CD14-positive monocyte (primary cell): ENCODE measurements around the gene TOR1A. TPM values are rescaled to one million over a fixed set of nuclear protein-coding genes. Genes with fewer than 3 reads are reported as not detected.

ENCODE experiments used
- DNase-seq, 3 donors: peaks; one replicate each; pipeline ENCODE4 v3.0.0-alpha.2; 2011 to 2022
- H2AFZ ChIP-seq: 2 replicates; pipeline ENCODE4 v1.6.0; 2012; ENCODE audit warnings: mild to moderate bottlenecking, low read depth, low read length, inconsistent platforms; ENCODE audit not compliant: insufficient read depth, poor library complexity, severe bottlenecking
- H3K27ac ChIP-seq, 2 donors: 1 replicate in 1 of 2; 2 replicates in 1 of 2; pipeline ENCODE4 v1.5.1; 2012 to 2013; ENCODE audit warnings: low read length in 2 of 2, control low read depth in 1 of 2, inconsistent platforms in 1 of 2, low read depth in 1 of 2, mild to moderate bottlenecking in 1 of 2
- H3K27me3 ChIP-seq, 2 donors: one replicate each; pipeline versions ENCODE4 v1.6.0 to v1.6.1; 2011 to 2013; ENCODE audit warnings: low read length in 2 of 2; ENCODE audit not compliant: control insufficient read depth in 2 of 2, insufficient read depth in 2 of 2
- H3K36me3 ChIP-seq, 2 donors: replicated peaks in 1 of 2; 1 replicate in 1 of 2; 2 replicates in 1 of 2; pipeline versions ENCODE4 v1.5.1 to v1.6.1; 2012 to 2013; ENCODE audit warnings: low read length in 2 of 2, control low read depth in 1 of 2, inconsistent platforms in 1 of 2, mild to moderate bottlenecking in 1 of 2; ENCODE audit not compliant: insufficient read depth in 2 of 2, control insufficient read depth in 1 of 2
- H3K4me1 ChIP-seq, 2 donors: 1 replicate in 1 of 2; 2 replicates in 1 of 2; pipeline versions ENCODE4 v1.5.1 to v1.6.1; 2012 to 2013; ENCODE audit warnings: low read length in 2 of 2, control low read depth in 1 of 2, inconsistent platforms in 1 of 2, mild to moderate bottlenecking in 1 of 2, moderate library complexity in 1 of 2; ENCODE audit not compliant: insufficient read depth in 2 of 2, control insufficient read depth in 1 of 2
- H3K4me2 ChIP-seq: replicated peaks from 2 replicates; pipeline ENCODE3; 2012; ENCODE audit warnings: low read length, moderate library complexity, mild to moderate bottlenecking; ENCODE audit not compliant: poor library complexity, severe bottlenecking; ENCODE audit errors: extremely low read depth
- H3K4me3 ChIP-seq, 3 experiments: fragments of 200-600 bp in 1 of 3; sonication (generic) in 1 of 3; replicated peaks in 1 of 3; 1 replicate in 2 of 3; 2 replicates in 1 of 3; pipeline ENCODE4 v1.5.1; 2011 to 2013; ENCODE audit warnings: low read length in 3 of 3, mild to moderate bottlenecking in 3 of 3, control low read depth in 2 of 3, low read depth in 2 of 3, inconsistent platforms in 1 of 3, moderate library complexity in 1 of 3
- H3K79me2 ChIP-seq: 2 replicates; pipeline ENCODE4 v1.6.0; 2012; ENCODE audit warnings: mild to moderate bottlenecking, control low read depth, inconsistent platforms, low read length, moderate library complexity; ENCODE audit not compliant: insufficient read depth
- H3K9ac ChIP-seq: 2 replicates; pipeline ENCODE4 v1.6.0; 2017; ENCODE audit warnings: low read length, mild to moderate bottlenecking; ENCODE audit not compliant: insufficient read depth, poor library complexity, severe bottlenecking
- H3K9me3 ChIP-seq, 2 donors: replicated peaks in 1 of 2; 1 replicate in 1 of 2; 2 replicates in 1 of 2; pipeline versions ENCODE4 v1.5.1 to v1.6.1; 2012 to 2013; ENCODE audit warnings: low read length in 2 of 2, control low read depth in 1 of 2; ENCODE audit not compliant: control insufficient read depth in 1 of 2, insufficient read depth in 1 of 2
- H4K20me1 ChIP-seq: 2 replicates; pipeline ENCODE4 v1.6.0; 2012; ENCODE audit warnings: mild to moderate bottlenecking, low read length, control low read depth, moderate library complexity; ENCODE audit not compliant: insufficient read depth
- H3K27ac Mint-ChIP-seq, 7 donors: one replicate each; pipeline ENCODE4 v1.8.0; 2020; ENCODE audit warnings: mild to moderate bottlenecking in 7 of 7, mixed read lengths in 7 of 7, moderate library complexity in 6 of 7, inconsistent platforms in 2 of 7
- H3K27me3 Mint-ChIP-seq, 3 donors: one replicate each; pipeline ENCODE4 v1.8.0; 2021 to 2022; ENCODE audit warnings: low read depth in 3 of 3, mild to moderate bottlenecking in 3 of 3, mixed read lengths in 3 of 3, moderate library complexity in 3 of 3, inconsistent platforms in 1 of 3
- H3K36me3 Mint-ChIP-seq, 2 donors: one replicate each; pipeline ENCODE4 v1.8.0; 2020; ENCODE audit warnings: mixed read lengths in 2 of 2, inconsistent platforms in 1 of 2, mild to moderate bottlenecking in 1 of 2
- H3K4me1 Mint-ChIP-seq: one replicate; pipeline ENCODE4 v1.8.0; 2020; ENCODE audit warnings: mild to moderate bottlenecking, mixed read lengths
- H3K4me3 Mint-ChIP-seq, 2 donors: one replicate each; pipeline ENCODE4 v1.8.0; 2020; ENCODE audit warnings: mild to moderate bottlenecking in 2 of 2, mixed read lengths in 2 of 2, moderate library complexity in 1 of 2
- H3K9me3 Mint-ChIP-seq, 7 donors: one replicate each; pipeline ENCODE4 v1.8.0; 2020 to 2022; ENCODE audit warnings: mixed read lengths in 7 of 7, mild to moderate bottlenecking in 6 of 7, moderate library complexity in 6 of 7, inconsistent platforms in 2 of 7
- WGBS: methylation state at CpG from one replicate; pipeline ENCODE4 v1.1.5; 2013; ENCODE audit warnings: missing lambda C conversion rate; ENCODE audit not compliant: insufficient coverage; 5-methylcytosine and 5-hydroxymethylcytosine counted together
- intact Hi-C, 2 donors: fragments of 100-400 bp; cut with micrococcal nuclease; formaldehyde crosslinking; loops; one replicate each; pipeline versions ENCODE4 v1.15.0 to v1.15.1; 2023
- polyA plus RNA-seq, 3 donors: library from polyadenylated mRNA; depleted of rRNA in 1 of 3; unstranded in 2 of 3; stranded (reverse) in 1 of 3; fragments of 300-500 nt in 2 of 3; fragments of >200 nt in 1 of 3; fragmentation: Illumina TruSeq in 2 of 3; gene quantifications; 1 replicate in 2 of 3; 2 replicates in 1 of 3; pipeline ENCODE4 v1.2.3, GENCODE V29; 2012 to 2021
- TF ChIP-seq, protein P1 (sequence below): fragments of 200-600 bp; IDR thresholded peaks from one replicate; pipeline ENCODE4 v1.8.0; 2022; ENCODE audit warnings: antibody characterized with exemption, mild to moderate bottlenecking

The TOR1A gene
- polyA plus RNA-seq, 3 donors: 41.2 to 95.3 (median 89.6) TPM

DNA sequence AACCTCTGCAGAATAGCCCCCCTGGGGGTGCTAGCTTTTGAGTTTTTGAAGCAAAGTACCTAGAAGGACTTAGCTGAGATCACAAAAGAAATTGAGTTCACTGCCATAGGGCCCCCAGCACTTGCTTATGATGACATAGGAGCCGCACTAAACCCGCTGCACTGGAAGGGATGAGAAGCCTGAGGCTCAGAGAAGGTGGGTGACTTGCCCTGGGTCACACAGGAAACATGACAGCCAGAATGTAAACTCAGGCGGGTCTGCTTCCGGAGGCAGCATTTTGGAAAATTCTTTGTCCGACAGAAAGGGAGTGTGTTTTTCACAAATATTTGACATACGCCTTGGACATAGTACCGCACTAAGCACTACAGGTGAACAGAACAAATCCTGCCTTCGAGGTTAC, 29.4 kb downstream of the TOR1A start:
- Histone ChIP-seq H3K4me3 (no peak overlapping the region), H3K4me1 (peaks cover 0 to 4% of the 10 kb centered on the region in 2 donors), H3K27me3 (no peaks in the 10 kb centered on the region), H3K27ac (no peak overlapping the region), H3K36me3 (no peaks in the 10 kb centered on the region), H4K20me1 (no peaks in the 10 kb centered on the region), H3K79me2 (no peaks in the 10 kb centered on the region), H3K9me3 (no peaks in the 10 kb centered on the region), H3K4me2 (no peak overlapping the region), H3K9ac (no peak overlapping the region), H2AFZ (no peak overlapping the region)
- H3K9me3 Mint-ChIP-seq: no peaks in the 10 kb centered on the region
- TF ChIP-seq, protein P1, sequence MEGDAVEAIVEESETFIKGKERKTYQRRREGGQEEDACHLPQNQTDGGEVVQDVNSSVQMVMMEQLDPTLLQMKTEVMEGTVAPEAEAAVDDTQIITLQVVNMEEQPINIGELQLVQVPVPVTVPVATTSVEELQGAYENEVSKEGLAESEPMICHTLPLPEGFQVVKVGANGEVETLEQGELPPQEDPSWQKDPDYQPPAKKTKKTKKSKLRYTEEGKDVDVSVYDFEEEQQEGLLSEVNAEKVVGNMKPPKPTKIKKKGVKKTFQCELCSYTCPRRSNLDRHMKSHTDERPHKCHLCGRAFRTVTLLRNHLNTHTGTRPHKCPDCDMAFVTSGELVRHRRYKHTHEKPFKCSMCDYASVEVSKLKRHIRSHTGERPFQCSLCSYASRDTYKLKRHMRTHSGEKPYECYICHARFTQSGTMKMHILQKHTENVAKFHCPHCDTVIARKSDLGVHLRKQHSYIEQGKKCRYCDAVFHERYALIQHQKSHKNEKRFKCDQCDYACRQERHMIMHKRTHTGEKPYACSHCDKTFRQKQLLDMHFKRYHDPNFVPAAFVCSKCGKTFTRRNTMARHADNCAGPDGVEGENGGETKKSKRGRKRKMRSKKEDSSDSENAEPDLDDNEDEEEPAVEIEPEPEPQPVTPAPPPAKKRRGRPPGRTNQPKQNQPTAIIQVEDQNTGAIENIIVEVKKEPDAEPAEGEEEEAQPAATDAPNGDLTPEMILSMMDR: no peak
- peaks cover 3% of the 10 kb centered on the region for H3K4me1 Mint-ChIP-seq
- 96% methylated on average over 8 of the region's 8 CpGs for WGBS
- H3K4me3 Mint-ChIP-seq: no peak overlapping the region
- intact Hi-C loops: loop anchor here (5.0 kb wide), 1 partner anchor 152 kb away; the partner anchor contains the start of gene ASB6 (in 2 of the 2)
- H3K27me3 Mint-ChIP-seq: peaks cover 14 to 21% (median 18%) of the 10 kb centered on the region in 3 donors
- H3K36me3 Mint-ChIP-seq: no peaks in the 10 kb centered on the region
- no peak for DNase-seq
- no peak overlapping the region for H3K27ac Mint-ChIP-seq

DNA sequence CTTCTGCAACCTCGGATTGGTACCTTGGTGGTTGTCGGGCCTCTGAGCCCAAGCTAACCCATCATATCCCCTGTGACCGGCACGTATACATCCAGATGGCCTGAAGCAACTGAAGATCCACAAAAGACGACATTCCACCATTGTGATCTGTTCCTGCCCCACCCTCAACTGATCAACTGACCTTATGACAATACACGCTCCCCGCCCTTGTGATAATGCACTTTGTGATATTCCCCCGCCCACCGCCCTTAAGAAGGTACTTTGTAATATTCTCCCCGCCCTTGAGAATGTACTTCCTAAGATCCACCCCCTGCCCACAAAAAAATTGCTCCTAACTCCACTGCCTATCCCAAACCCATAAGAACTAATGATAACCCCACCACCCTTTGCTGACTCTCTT, 37.5 kb downstream of the TOR1A start:
- H3K4me1 ChIP-seq: peaks cover 4 to 10% of the 10 kb centered on the region in 2 donors
- H3K4me2 ChIP-seq: no peak overlapping the region
- no peaks in the 10 kb centered on the region for H3K36me3 Mint-ChIP-seq
- H3K9ac ChIP-seq: no peak overlapping the region
- intact Hi-C loops: loop anchor here (10.0 kb wide), 1 partner anchor 652 kb away; no protein-coding TSS in a partner anchor
- no peaks in the 10 kb centered on the region for H3K27me3 ChIP-seq
- no peak overlapping the region for H3K4me3 ChIP-seq
- H3K9me3 ChIP-seq: no peaks in the 10 kb centered on the region
- H2AFZ ChIP-seq: no peak overlapping the region
- peaks cover 12 to 24% (median 22%) of the 10 kb centered on the region in 3 donors for H3K27me3 Mint-ChIP-seq
- peaks cover 0 to 1% (median 0%) of the 10 kb centered on the region in 7 donors for H3K9me3 Mint-ChIP-seq
- H3K36me3 ChIP-seq: no peaks in the 10 kb centered on the region
- H3K27ac Mint-ChIP-seq: no peak overlapping the region
- no peak for DNase-seq
- H3K79me2 ChIP-seq: no peaks in the 10 kb centered on the region
- peak overlapping the region in 1 of 2 donors; percentile 16 for H3K4me3 Mint-ChIP-seq
- TF ChIP-seq, protein P1: no peak
- 93% methylated on average over 10 of the region's 10 CpGs for WGBS
- no peaks in the 10 kb centered on the region for H4K20me1 ChIP-seq
- no peak overlapping the region for H3K27ac ChIP-seq
- H3K4me1 Mint-ChIP-seq: peaks cover 12% of the 10 kb centered on the region
